KG1 (cell line): ENCODE measurements around the gene CCNJL.
"Not testable (repeated sequence)": the region's sequence is repeated elsewhere in the genome, so short reads cannot be mapped to it uniquely, and the experiment has no call there.

Experiments
- DNase-seq: peaks from one replicate; lab custom pipeline; 2025; lab: John Stamatoyannopoulos, UW

The CCNJL gene

DNA sequence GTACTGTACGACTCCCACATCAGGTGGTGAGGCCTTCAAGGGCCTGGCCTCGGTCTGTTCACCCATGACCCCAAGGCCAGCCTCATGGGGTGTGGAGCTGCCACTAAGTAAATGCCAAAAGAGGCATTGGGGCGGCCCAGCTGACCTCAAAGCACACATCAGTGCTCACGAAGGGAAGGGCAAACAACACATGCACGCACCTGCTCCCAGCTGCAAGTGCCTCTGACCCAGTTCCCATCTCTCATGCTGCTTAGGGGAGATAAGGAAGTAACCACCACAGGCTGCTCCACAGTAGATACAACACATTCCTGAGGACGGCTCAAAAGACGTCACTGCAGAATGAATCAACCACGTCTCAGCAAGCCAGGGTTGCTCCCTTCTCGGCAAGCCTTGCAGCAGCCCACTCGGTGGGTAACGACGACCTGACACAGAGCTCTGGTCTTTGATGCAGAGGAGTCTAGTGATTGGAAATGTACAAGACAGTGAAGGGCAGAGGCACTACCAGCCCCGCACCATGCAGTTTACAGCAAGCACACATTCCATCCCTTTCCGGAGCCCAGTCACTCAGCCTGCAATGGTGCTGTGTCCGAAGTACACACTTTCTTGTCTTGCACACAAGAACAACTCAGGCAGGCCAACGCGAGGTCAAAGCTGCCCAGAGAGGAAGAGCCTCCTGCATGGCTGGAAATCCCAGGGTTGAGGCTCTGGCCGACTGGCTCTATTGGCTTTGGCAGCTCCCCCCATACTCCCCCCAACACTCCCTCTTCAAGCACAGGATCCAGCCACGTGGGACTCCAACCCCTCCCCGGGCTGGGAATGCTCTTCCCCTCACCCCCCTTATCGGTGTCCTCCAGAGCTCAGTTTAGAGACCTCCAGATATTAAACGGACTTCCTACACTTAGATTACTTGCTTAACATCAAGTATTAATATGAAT, 51.2 kb downstream of the CCNJL start:
- no peak for DNase-seq

DNA sequence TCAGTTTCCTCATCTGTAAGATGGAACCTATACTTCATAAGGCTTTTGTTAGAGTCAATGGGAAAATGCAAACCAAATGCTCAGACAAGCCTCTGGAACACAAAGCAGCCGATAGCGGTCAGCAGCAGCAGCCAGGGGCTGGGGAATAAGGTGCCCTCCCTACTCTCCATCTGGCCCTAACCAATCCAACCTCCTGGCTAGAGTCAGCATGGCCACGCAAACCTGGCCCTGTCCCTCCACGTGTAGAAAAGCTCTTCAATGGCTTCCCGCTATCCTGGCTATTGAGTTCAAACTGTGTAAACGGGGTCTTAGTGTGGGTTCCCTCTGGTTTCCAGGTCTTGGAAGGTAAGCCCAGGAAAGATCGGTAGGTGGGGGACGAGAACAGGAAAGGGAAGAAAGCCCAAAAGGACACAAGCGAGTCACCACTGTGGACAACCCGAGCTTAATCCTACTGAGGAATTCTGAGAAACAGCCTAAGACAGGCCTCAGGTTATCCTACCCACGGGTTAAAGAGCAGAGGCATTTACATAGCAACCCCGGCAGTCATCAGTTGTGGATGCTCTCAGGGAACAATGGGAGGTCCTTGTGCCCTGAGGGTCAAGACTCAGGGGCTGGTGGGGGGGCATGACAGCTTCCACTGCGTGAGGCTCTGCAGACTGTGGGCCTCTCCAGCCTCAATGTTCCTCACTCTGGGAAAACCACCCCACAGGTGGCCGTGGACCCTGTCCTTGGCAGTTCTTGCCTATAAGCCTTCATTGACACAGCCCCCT, 52.2 kb downstream of the CCNJL start:
- DNase-seq = no peak

DNA sequence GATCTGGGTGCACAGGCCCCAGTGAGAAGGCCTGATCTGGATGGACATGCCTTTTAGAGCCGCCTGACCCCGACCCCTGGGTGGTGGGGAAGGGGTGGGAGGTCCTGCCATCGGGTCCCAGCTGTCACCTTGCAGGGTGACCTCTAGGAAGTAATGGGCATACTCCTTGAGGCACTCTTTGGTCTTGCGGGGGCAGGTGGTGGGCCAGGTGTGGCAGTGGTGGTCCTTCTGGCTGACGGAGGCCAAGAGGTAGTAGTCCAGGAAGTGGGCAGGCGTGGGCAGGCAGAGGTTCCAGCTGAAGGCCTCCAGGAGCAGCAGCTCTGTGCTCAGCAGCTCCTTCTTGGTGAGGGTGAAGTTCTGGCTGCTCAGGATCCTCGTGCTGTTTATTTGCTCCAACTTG, 53.0 kb downstream of the CCNJL start:
- DNase-seq = no peak

DNA sequence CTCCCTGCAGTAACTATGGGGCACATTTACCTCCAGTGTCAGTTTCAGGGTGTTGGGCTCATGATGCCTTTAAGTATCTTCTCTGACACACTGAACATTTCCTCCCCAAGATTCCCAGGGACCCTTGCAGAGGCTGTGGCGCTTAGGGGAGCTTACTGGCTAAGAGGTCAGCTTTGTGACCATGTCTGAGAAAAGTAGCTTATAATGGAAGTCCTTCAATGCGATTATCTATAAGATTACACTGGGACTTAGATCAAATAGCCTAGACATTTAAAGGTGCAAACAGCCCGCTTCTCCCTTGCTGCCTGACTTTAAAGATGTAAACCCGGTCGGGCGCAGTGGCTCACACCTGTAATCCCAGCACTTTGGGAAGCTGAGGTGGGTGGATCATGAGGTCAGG, 57.7 kb downstream of the CCNJL start:
- DNase-seq = no peak

DNA sequence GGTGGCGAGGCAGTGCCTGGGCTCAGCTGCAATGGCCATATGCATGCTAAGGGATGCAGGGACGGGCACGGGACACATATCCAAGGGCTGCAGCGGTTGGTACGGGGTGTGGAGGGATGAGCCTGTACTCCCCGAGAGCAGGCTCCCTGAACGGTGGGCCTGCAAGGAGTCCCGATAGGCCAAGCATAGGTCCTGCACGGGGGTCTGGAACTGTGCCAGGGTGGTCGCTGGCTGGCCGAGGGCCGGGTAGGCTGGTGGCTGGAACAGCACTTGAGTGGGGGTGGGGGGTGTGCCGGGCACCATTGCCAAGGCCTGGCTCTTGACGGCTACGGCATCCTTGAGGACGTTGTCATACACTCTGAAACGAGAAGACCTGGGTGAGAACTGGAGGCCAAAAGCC, 58.9 kb downstream of the CCNJL start:
- DNase-seq = no peak

DNA sequence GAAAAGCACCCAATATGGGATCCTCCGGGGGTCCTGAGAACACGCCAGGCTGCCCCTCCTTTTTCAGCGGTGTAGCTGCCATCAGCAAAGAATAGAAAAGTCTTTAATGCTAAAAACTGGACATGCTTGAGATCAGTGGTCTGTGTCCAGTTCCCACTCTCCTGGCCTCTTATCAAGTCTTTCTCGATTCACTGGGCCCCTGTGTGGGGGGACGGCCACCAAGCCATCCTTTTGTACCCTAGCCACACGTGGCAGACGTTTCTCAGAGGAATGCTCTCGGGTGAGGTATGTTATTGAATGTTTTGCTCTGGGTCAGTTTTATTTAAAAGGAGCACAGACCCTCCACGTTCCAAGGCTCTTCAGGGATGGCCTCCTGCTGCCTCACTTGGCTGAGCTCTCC, 59.4 kb downstream of the CCNJL start:
- no peak for DNase-seq

DNA sequence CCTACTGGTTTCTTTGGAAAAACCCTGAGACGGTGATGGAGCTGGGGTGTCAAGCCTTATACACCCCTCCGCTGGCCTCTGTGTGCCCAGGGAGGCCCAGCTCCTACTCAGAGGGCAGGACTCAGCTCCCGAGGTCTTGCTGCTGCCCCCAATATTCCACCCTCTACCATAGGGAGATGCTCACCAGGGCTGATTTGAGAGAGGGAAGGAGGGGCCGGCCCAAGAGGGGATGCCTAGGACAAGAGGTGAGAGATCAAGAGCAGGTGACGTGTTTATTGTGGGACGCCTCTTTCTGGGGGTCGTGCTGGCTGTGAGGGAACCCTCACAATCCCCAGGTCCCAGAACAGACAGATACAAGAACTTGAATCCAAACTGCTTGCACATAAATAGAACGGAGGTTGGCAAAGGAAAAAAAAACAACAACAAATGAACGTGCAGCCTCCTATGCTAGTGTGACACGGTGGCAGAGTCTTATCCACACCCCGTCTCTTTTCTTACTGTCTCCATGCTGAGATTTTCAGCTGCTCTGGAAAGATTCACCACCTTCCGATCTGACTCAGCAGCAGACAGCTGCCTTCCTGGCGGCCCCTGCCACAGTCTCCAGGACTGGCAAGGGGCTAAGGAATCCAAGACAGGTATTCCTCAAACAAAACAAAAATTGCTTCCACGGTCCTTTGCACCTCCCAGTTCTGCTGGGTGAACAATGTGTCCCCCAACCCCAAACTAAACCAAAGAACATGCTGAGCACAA, 60.8 kb downstream of the CCNJL start:
- no peak for DNase-seq

DNA sequence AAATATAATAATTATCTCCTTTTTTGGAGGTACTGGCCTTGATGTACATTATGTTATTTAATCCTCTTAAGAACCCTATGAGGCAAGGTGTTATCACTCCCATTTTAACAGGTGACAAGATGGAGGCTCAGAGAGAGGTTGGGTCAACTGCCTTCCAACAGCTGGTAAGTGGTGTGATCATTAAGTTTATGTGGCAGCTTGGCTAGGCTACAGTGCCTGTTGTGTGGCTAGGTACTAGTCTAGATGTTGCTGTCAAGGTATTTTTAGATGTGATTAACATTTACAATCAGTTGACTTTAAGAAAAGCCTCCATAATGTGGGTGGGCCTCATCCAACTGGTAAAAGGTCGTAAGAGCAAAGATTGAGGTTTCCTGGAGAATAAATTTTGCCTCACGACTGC, 61.5 kb downstream of the CCNJL start:
- DNase-seq = no peak

DNA sequence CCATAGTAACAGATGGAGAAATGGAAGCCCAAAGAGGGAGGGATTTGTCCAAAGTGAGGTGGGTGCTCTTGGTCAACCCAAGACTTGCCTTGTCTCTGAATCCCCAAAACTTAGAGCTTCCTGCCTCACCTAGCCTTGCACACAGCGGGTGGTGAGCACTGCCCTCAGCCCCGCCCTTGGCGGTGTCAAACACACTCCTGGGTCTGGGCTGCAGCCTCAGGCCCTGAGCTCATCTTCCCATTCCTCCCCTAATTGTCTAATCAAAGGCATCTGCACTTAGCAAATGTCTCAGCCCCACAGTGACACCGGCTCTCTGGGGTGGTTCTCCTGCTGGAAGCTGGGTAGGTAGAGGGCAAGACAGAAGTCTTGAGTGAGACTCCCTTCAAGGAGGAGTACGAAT, 62.1 kb downstream of the CCNJL start:
- DNase-seq = no peak

DNA sequence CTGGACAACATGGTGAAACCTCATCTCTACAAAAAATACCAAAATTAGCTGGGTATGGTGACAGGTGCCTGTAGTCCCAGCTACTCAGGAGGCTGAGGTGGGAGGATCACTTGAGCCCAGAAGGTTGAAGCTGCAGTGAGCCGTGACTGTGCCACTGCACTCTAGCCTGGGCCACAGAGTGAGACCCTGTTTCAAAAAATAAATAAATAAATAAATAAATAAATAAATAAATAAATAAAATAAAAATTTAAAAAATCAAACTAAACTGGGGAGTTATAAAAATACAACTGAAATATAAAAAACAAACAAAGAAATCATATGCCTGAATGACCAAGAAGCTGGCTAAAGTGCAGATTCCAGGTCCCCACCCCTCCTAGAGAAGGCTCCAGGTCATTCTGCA, 62.8 kb downstream of the CCNJL start:
- DNase-seq = not testable (repeated sequence)

DNA sequence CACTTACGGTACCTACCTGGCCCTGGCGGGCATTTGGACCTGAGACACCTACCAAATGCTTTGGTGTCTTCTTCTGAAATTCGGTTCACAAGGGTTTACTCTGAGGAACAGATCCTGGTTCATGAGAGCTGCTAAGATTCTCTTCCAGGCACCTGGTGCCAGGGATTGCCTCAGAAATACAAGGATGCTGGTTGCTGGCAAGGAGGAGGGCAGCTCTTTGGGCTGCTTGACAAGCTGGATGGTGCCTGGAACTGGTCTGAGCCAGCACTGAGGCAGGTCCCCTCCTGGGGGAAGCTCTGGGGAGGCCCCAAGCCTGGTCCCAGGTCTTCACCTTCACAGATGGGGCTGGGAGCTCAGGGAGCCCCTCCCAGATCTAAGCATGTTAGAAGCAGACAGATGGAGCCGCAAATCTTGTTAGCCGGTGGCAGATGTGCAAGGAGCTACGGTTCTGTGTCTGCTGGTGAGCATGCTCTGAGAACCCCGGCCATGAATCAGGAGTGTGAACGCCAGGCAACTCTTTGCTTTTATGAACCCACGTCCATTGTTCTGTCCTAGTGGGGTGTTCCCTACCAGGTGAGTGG, 66.8 kb downstream of the CCNJL start:
- DNase-seq = no peak

DNA sequence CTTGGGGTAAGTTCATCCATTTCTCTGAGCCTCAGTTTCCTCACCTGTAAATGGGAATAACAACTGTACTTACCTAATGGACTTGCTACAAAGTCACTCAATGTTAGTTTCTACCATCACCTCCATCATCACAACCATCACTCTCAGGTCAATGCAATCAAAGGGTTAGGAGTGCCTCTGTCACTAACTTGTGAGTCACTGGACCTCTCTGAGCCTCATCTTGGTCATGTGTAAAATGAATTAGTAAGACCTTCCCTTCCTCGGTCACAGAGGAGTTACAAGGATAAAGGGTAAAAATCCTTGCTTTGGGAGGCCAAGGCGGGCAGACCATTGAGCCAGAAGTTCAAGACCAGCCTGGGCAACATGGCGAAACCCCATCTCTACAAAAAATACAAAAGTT, 70.2 kb downstream of the CCNJL start:
- no peak for DNase-seq

DNA sequence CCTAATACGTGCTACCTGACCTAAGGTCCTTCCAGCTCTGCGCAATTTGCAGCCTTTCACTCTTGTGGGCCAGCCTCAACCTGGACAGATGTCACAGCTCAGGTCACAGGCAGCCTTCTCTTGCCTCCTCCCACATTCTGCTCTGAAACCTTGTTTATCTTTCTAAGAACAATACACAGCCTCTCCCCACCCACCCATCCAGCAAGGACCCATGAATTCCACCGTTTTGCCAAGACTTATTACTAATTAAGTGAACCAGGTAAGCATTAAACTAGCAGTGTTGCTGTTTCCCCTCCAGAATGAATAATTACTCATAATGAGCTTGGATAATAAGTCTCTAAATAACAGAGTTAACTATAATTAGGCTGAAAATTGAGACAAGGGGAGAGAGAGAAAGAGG, 72.0 kb downstream of the CCNJL start:
- no peak for DNase-seq

DNA sequence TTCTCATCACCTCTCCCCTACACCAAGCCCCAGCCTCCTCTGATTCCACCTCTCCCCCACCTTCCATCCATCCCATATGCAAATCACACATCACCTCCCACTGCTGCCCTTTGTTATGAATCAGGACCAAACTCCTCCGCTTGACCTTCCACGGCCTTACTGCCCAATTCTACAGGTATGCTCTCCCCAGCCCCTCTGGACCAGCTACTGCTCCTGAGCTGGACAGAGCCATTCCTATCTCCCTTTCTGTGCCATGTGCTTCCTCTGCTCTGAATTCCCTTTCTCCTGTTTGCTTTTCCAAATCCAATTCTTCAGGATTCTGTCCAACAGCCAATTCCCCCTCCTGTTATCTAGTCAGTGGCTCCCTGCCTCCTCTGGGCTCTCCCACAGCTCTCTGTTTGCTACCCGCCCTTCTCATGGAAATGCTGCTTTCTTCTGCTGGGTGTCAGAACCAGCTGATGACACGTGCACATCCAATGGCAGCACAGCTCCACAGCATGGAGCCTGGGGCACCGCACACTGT, 74.7 kb downstream of the CCNJL start:
- DNase-seq = no peak

DNA sequence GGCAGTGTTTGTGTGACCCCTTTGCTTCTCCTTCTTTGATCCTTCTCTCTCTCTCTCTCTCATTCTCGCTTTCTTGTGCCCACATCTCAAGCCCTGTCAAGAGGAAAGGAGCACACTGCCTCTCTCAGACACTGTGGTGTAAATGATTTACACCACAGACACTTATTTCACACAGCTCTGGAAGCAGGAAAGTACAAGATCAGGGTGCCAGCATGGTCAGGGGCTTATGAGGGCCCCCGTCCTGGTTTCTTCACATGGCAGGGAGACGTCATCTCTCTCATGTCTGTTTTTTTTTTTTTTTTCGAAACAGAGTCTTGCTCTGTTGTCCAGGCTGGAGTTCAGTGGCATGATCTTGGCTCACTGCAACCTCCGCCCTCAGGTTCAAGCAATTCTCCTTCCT, 76.6 kb downstream of the CCNJL start:
- no peak for DNase-seq

DNA sequence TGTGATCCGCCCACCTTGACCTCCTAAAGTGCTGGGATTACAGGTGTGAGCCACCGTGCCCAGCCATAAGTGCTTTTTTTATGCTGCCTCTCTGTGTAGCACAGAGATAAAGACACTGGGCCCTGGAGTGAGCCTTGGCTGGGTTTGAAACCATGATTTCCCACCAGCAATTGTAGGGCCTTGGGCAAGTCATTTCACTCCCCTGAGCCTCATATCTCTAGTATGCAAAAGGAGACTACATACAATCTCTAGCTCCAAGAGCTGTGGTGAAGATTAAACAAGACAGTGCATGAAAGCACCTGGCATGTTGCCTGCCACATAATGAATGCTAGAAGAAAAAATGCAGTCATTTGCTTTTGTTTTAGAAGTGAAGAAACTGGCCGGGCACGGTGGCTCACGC, 79.1 kb downstream of the CCNJL start:
- DNase-seq = no peak

DNA sequence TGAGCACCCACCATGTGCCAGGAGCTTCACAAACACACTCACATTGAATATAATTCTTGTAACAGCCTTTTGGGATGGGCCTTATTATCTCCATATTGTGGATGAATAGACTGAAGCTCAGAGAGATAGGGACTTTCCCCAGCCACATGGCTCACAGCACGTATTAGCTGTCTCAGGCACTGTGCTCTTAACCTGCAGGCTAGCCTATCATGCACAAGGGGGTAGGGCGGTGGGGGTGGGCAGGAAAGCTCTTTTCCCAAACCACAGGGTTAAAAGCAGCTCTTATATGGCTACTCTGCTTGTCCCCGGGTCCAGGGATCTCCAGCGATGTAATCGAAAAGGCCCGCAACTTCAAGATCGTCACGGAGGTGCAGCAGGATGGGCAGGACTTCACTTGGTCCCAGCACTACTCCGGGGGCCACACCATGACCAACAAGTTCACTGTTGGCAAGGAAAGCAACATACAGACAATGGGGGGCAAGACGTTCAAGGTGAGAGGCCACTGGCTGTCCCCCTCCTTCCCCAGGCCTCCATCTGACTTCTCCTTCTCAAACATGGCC, 80.5 kb downstream of the CCNJL start:
- no peak for DNase-seq

DNA sequence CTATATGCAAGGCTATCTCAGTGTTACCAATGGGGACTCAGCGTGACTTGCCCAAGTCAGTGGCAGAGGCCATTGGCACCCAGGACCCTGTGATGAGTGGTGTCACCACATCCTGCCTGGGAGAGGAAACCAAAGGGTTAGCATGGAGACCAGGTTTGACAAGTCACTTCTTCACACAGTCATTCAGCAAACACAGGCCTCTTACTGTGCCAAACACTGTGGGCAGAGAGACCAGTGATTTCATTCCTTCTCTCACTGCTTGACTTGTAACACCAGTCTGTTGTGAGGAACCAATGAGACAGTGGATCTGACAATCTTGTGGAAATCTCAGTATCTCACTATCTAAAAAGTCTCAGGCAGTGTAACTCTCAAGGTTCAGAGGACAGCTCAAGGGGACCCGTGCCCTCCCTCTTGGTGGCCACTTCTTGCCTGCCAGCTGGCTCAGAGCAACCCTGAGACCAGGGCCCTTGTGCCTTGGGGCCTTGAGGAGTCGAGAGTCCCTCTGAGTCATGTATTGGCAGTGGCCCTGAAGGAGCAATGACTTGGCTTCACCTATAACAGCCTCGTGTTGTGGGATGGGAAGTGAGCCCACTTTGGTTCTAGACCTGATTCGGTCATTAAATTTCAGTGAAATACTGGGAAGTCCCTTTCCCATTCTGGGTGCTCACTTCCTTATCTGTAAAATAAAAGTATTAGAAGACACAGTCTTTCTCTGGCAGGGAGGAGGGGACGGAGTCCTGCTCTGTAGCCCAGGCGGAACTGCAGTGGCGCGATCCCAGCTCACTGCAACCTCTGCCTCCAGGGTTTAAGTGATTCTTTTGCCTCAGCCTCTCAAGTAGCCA, 81.5 kb downstream of the CCNJL start:
- DNase-seq = no peak

DNA sequence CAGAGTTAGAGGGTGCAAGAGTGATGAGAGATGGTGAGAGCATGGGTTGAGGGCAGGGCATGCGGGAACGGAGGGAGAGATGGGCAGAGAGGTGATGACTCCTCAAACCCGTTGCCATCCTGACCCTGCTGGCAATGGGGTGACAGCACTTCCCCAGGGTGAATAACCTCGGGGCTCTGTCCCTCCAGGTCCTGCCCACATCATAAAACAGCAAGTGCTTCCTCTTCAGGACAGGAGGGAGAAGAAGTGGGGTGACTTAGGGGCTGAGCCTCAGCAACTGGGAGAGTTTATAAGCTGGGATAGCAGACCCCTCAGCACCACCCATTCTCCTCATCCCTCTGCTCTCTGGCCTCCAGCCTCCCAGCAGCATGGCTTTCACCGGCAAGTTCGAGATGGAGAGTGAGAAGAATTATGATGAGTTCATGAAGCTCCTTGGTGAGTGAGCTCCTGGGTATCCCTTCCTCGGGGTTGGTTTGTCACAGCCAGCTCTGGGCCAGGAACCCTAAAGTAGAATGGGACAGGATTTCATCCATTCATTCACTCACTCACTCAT, 83.1 kb downstream of the CCNJL start, which contains the start of gene FABP6:
Gene FABP6 (plus strand): TSS at position 317 of the 553 bp plus-strand sequence. CDS start 52 bp downstream, at position 369.
- DNase-seq = no peak

DNA sequence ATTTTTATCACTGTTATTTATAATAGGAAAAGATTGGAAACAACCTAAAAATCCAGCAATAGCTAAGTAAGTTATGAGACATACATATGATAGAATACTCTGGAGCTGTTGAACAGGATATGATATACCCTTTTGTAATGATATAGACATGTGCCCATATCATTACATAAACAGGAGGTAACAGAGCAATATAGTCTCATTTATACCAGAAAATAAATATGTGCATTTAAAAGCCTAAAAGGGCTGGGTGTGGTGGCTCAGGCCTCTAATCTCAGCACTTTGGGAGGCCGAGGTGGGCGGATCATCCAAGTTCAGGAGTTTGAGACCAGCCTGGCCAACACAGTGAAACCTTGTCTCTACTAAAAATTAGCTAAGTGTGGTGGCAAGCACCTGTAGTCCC, 85.4 kb downstream of the CCNJL start:
- DNase-seq = no peak
